KOPT-K1 (cell line): ENCODE results near the gene FAM241A.
"Not testable (repeated sequence)": the region's sequence is repeated elsewhere in the genome, so short reads cannot be mapped to it uniquely, and the experiment has no call there.

Source experiments
- H3K27ac ChIP-seq: fragments of 200-600 bp; sonication (generic); 2 replicates; pipeline ENCODE4 v1.5.1; 2016; ENCODE audit warnings: antibody characterized with exemption, mild to moderate bottlenecking, low read depth, low read length; ENCODE audit not compliant: poor library complexity, severe bottlenecking
- H3K36me3 ChIP-seq: fragments of 200-600 bp; sonication (generic); 2 replicates; pipeline ENCODE4 v1.5.1; 2017; ENCODE audit warnings: antibody characterized with exemption, mild to moderate bottlenecking, low read length, moderate library complexity; ENCODE audit not compliant: insufficient read depth
- H3K9me3 ChIP-seq: fragments of 200-600 bp; sonication (generic); 2 replicates; pipeline ENCODE4 v1.5.1; 2017; ENCODE audit warnings: antibody characterized with exemption, low read length, mild to moderate bottlenecking; ENCODE audit not compliant: insufficient read depth, poor library complexity, severe bottlenecking

FAM241A gene

DNA sequence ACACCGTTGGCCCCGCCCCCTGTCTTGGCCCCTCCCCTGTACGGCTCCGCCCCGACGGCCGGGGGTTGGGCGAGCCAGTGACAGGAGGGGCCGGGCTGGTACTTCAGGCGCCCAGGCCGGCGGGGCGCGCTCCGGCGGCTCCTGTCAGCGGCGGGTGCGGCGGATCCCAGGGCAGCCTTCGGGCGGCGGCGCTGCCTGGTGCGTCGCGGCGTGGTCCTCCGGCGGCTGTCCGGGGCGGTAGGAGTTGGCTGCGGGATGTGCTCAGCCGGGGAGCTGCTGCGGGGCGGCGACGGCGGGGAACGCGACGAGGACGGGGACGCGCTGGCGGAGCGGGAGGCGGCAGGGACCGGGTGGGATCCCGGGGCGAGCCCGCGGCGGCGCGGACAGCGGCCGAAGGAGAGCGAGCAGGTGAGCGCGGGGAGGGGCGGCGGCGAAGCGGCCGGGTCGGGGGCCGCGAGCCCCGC lies at the start of gene FAM241A:
Gene FAM241A (plus strand): TSS at position 129 of the 464 bp plus-strand sequence. CDS start 127 bp downstream, at position 256.
- Histone ChIP-seq H3K36me3 (no peaks in the 10 kb centered on the region), H3K9me3 (no peaks in the 10 kb centered on the region), H3K27ac (peak within 1 kb of the TSS; percentile 16)

- Histone ChIP-seq H3K36me3 (no peaks in the 10 kb centered on the region), H3K27ac (no peak overlapping the region), H3K9me3 (no peaks in the 10 kb centered on the region)
Measured at GRCh38 chr4:112098841-112099530, 46.3 kb upstream of the FAM241A start.

DNA sequence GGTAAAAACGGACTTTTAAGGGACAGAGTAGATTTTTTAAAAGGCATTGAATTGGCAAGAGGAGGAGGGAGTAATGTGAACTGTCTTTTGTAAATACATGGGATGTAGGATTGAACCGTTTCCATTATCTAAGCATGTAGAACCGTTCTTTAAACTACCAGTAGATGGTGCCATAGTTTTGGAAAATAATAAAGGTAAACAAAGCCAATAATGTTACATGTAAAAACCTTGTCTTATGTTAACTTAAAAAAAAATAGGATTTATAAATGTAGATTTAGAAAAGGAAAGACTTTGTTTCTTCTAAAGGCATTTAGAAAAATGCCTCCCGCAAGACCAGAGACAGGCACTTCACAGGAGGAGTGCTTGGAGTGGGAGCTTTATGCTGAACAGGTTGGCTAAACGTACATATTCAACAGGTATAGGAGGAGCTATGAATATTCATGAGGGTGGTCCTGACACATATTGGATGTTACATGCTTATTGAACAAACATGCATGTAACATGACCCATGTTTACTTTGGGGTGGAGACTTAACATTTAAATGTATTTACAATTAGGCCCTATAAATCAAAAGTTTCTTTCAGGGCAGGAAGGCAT lies 45.5 kb upstream of the FAM241A start:
- Histone ChIP-seq H3K9me3 (no peaks in the 10 kb centered on the region), H3K27ac (no peak overlapping the region), H3K36me3 (no peaks in the 10 kb centered on the region)

- no peaks in the 10 kb centered on the region for H3K36me3 ChIP-seq
- no peak overlapping the region for H3K27ac ChIP-seq
- H3K9me3 ChIP-seq, result no peaks in the 10 kb centered on the region
Measured at GRCh38 chr4:112102875-112103370, 42.3 kb upstream of the FAM241A start.

- no peaks in the 10 kb centered on the region for H3K36me3 ChIP-seq
- H3K27ac ChIP-seq, result no peak overlapping the region
- H3K9me3 ChIP-seq, result no peaks in the 10 kb centered on the region
Measured at GRCh38 chr4:112105201-112105969, 39.9 kb upstream of the FAM241A start.

DNA sequence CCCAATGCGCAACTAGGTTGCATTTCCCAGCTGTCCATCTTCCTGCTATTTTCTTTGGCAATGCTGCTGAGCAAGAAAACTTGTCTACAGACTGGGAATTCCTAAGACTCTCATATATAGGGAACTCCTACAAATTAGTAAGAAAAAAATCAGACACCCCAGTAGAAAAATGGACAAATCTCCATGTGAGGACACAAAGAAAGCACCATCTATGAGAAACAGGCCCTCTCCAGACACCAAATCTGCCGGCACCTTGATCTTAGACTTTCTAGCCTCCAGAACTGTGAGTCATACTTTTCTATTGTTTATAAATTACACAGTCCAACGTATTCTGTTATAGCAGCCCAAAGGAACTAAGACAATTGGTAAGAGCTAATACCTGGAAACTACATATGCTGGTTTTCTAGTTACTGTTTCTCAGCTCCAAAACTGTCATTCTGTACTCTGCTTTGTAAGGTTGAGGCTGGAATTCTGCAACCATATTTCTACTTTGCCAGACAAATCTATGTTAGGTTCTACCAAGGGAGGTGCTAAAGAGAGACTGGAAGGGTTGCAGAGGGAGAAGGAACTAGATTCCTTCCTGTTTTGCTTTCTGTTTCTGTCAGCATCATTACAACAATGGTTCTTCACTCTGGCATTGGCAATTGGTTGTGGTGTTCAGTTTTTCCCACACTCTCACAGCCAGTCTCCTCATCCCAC lies 35.7 kb upstream of the FAM241A start:
- no peaks in the 10 kb centered on the region for H3K9me3 ChIP-seq

GRCh38 chr4:112110059-112110425 lies 35.2 kb upstream of the FAM241A start:
- H3K27ac ChIP-seq, result no peak overlapping the region
- H3K9me3 ChIP-seq, result no peaks in the 10 kb centered on the region
- H3K36me3 ChIP-seq, result no peaks in the 10 kb centered on the region

More for the DNA sequence above, 35.7 kb upstream of the FAM241A start:
- H3K27ac ChIP-seq, result no peak overlapping the region
- no peaks in the 10 kb centered on the region for H3K36me3 ChIP-seq

DNA sequence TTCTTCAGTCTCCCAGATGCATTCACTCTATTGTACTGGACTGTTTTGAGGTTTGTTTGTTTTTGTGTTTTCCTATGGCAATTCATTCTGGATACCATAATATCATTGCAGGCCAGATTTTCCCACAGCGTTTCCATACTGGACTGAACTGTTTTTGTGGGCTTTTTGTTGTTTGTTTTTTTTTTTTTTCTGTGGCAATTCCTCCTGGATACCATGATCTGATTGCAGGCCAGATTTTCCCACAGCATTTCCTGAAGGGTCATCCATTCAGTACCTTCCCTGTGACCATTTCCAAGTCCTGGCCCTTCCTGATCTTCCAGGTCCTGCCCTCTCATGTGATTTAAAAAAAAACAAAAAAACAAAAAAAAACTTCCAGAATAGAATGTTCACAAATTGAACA lies 33.9 kb upstream of the FAM241A start:
- no peaks in the 10 kb centered on the region for H3K9me3 ChIP-seq
- no peak overlapping the region for H3K27ac ChIP-seq
- H3K36me3 ChIP-seq, result no peaks in the 10 kb centered on the region

GRCh38 chr4:112112095-112112494 lies 33.2 kb upstream of the FAM241A start:
- not testable (repeated sequence) for H3K36me3 ChIP-seq, H3K9me3 ChIP-seq, H3K27ac ChIP-seq

DNA sequence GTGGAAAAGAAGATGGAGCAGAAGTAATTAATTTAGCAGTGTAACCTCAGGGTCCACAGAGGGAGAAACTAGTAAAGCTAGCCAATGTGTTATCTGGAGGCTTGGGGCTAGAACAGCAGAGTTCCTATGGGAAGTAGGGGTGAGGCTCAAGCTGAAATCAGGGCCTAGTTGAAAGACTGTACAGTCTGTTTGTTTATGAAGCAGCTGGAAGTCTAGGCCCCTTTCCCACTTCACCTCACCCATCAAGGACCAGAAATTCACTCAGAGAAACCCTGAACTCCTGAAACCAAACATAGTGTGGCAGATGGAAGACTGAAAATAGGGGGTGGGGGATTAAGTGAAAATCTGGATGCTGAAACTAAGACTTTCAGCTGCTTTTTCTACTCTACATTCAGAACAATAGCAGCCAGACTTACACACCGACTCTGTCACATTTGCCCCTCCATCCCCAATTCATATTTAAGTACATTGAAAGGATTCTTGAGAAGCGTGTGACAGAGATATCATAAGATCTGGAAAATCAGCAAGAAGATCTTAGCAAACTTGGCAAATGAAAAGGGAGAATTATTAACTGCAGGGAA lies 32.6 kb upstream of the FAM241A start:
- Histone ChIP-seq H3K9me3 (no peaks in the 10 kb centered on the region), H3K36me3 (no peaks in the 10 kb centered on the region), H3K27ac (no peak overlapping the region)

GRCh38 chr4:112113864-112114263 lies 31.4 kb upstream of the FAM241A start:
- Histone ChIP-seq H3K9me3 (no peaks in the 10 kb centered on the region), H3K36me3 (no peaks in the 10 kb centered on the region), H3K27ac (no peak overlapping the region)

DNA sequence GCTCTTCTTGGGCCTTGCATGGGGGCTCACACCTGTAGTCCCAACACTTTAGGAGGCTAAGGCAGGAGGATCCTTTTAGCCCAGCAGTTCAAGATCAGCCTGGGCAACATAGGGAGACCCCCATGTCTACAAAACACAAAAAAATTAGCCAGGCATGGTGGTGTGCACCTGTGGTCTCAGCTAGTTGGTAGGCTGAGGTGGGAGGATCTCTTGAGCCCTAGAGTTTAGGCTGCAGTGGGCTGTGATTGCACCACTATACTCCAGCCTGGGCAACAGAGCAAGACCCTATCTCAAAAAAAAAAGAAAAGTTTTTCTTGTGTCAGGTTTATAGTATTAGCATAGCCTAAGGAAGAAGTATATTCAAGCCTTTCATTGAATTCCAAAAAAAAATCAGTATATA lies 30.8 kb upstream of the FAM241A start:
- Histone ChIP-seq H3K9me3 (no peaks in the 10 kb centered on the region), H3K27ac (no peak overlapping the region), H3K36me3 (no peaks in the 10 kb centered on the region)

- no peaks in the 10 kb centered on the region for H3K9me3 ChIP-seq
- no peaks in the 10 kb centered on the region for H3K36me3 ChIP-seq
- no peak overlapping the region for H3K27ac ChIP-seq
Measured at GRCh38 chr4:112118742-112119352, 26.4 kb upstream of the FAM241A start.

DNA sequence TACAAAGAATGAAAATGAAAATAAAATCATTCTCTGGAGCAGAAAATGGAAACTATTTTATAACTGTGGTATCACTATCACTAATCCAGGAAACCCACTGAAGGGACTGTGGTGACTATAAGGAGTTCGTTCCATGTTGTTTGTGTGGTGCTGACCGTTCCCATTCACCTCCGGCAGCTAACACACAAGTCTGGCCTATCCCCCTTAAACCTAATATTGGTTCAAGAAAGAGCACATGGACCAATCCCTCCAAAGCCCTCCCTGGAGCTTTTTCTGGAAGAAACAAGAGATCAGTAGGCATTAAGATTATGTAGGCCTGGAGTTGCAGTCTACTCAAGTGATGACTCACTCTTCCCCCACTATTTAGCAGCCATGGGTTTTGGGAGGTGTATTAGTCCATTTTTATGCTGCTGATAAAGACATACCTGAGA lies 25.9 kb upstream of the FAM241A start:
- H3K27ac ChIP-seq, result no peak overlapping the region
- H3K9me3 ChIP-seq, result no peaks in the 10 kb centered on the region
- H3K36me3 ChIP-seq, result no peaks in the 10 kb centered on the region
